ENCODE measurements around the gene SEC24A.
"Not testable (repeated sequence)": the region's sequence is repeated elsewhere in the genome, so short reads cannot be mapped to it uniquely, and the experiment has no call there.

The SEC24A gene

GRCh38 chr5:134741052-134741451 lies 92.5 kb downstream of the SEC24A start:
- Mint-ChIP-seq H3K9me3 (no peaks in the 10 kb centered on the region), H3K27me3 (no peaks in the 10 kb centered on the region), H3K36me3 (peaks cover 3% of the 10 kb centered on the region), H3K4me1 (peaks cover 8% of the 10 kb centered on the region), H3K27ac (no peak overlapping the region), H3K4me3 (no peak overlapping the region)
- ATAC-seq (ENCODE audit: low read depth): no peak
- no peak for DNase-seq (ENCODE audit: low spot score in 2 of 2)

- peaks cover 8% of the 10 kb centered on the region for H3K4me1 Mint-ChIP-seq
- peaks cover 3% of the 10 kb centered on the region for H3K36me3 Mint-ChIP-seq
- no peak for ATAC-seq (ENCODE audit: low read depth)
- no peak overlapping the region for H3K27ac Mint-ChIP-seq
- no peaks in the 10 kb centered on the region for H3K9me3 Mint-ChIP-seq
- H3K4me3 Mint-ChIP-seq: no peak overlapping the region
- DNase-seq (ENCODE audit: low spot score in 2 of 2): no peak
- no peaks in the 10 kb centered on the region for H3K27me3 Mint-ChIP-seq
Measured at GRCh38 chr5:134742134-134742533, 93.5 kb downstream of the SEC24A start.

- ATAC-seq (ENCODE audit: low read depth) (no peak), DNase-seq (ENCODE audit: low spot score in 2 of 2) (no peak)
- no peak overlapping the region for H3K4me3 Mint-ChIP-seq
- H3K27me3 Mint-ChIP-seq: no peaks in the 10 kb centered on the region
- H3K9me3 Mint-ChIP-seq: no peaks in the 10 kb centered on the region
- H3K36me3 Mint-ChIP-seq: peaks cover 3% of the 10 kb centered on the region
- peaks cover 4% of the 10 kb centered on the region for H3K4me1 Mint-ChIP-seq
- H3K27ac Mint-ChIP-seq: peak overlapping the region; percentile 45
Measured at GRCh38 chr5:134749415-134749814, 100.8 kb downstream of the SEC24A start.

- DNase-seq (ENCODE audit: low spot score in 2 of 2) (no peak), ATAC-seq (ENCODE audit: low read depth) (no peak)
- Mint-ChIP-seq H3K4me3 (peak overlapping the region; percentile 99), H3K27ac (peak overlapping the region; percentile 98), H3K4me1 (peaks cover 27% of the 10 kb centered on the region), H3K27me3 (no peaks in the 10 kb centered on the region), H3K36me3 (no peaks in the 10 kb centered on the region), H3K9me3 (no peaks in the 10 kb centered on the region)
Measured at GRCh38 chr5:134758176-134758503, 109.6 kb downstream of the SEC24A start.

- DNase-seq (ENCODE audit: low spot score in 2 of 2) (peak; percentile 90 to 93), ATAC-seq (ENCODE audit: low read depth) (peak; percentile 97)
- Mint-ChIP-seq H3K27me3 (no peaks in the 10 kb centered on the region), H3K4me1 (peaks cover 27% of the 10 kb centered on the region), H3K27ac (peak within 1 kb of the TSS; percentile 98), H3K4me3 (peak within 1 kb of the TSS; percentile 99), H3K36me3 (peaks cover under 1% of the 10 kb centered on the region), H3K9me3 (no peaks in the 10 kb centered on the region)
Measured at GRCh38 chr5:134758504-134759341, 110.1 kb downstream of the SEC24A start, which contains the start of gene DDX46. Gene DDX46 (plus strand): TSS chr5:134758779. CDS start chr5:134758939, 160 bp downstream.

DNA sequence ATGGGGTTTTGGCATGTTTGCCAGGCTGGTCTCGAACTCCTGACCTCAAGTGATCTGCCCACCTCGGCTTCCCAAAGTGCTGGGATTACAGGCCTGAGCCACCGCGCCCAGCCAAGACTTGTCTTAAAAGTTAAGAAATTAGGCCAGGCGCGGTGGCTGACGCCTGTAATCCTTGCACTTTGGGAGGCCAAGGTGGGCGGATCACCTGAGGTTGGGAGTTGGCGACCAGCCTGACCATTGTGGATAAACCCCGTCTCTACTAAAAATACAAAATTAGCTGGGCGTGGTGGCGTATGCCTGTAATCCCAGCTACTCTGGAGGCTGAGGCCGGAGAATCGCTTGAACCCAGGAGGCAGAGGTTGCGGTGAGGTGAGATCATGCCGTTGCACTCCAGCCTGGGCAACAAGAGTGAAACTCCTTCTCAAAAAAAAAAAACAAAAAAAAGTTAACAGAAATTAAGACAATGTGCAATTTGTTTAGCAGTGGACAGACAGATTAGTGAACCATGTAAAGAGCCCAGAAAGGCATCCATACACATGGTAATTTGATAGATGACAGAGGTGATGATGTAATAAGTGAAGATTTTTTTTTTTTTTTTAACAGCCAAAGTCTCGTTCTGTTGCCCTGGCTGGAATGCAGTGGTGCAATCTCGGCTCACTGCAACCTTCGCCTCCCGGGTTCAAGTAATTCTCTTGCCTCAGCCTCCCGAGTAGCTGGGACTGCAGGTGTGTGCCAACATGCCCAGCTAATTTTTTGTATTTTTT lies 119.1 kb downstream of the SEC24A start:
- peaks cover 20% of the 10 kb centered on the region for H3K36me3 Mint-ChIP-seq
- not testable (repeated sequence) for DNase-seq (ENCODE audit: low spot score in 2 of 2); H3K27ac Mint-ChIP-seq; H3K4me3 Mint-ChIP-seq; H3K9me3 Mint-ChIP-seq; ATAC-seq (ENCODE audit: low read depth); H3K4me1 Mint-ChIP-seq; H3K27me3 Mint-ChIP-seq

DNA sequence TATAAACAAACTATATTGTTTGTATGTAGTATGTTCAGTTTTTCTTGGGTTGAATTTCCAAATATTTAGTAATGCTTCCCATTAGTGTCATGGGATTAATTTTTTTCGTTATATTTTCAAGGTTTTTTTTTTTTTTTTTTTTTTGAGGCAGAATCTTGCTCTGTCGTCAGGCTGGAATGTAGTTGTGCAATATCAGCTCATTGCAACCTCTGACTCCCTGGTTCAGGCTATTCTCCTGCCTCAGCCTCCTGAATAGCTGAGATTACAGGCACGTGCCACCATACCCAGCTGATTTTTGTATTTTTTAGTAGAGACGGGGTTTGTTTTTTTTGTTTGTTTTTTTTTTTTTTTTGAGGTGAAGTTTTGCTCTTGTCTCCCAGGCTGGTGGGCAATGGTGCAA lies 120.6 kb downstream of the SEC24A start:
- ATAC-seq (ENCODE audit: low read depth): no peak
- peaks cover 22% of the 10 kb centered on the region for H3K36me3 Mint-ChIP-seq
- peaks cover 3% of the 10 kb centered on the region for H3K4me1 Mint-ChIP-seq
- H3K9me3 Mint-ChIP-seq: no peaks in the 10 kb centered on the region
- no peak overlapping the region for H3K4me3 Mint-ChIP-seq
- no peak overlapping the region for H3K27ac Mint-ChIP-seq
- H3K27me3 Mint-ChIP-seq: no peaks in the 10 kb centered on the region
- no peak for DNase-seq (ENCODE audit: low spot score in 2 of 2)

- Mint-ChIP-seq H3K4me3 (no peak overlapping the region), H3K27ac (no peak overlapping the region), H3K9me3 (no peaks in the 10 kb centered on the region), H3K36me3 (peaks cover 24% of the 10 kb centered on the region), H3K27me3 (no peaks in the 10 kb centered on the region), H3K4me1 (peaks cover 4% of the 10 kb centered on the region)
- ATAC-seq (ENCODE audit: low read depth) (no peak), DNase-seq (ENCODE audit: low spot score in 2 of 2) (no peak)
Measured at GRCh38 chr5:134772461-134773125, 124.0 kb downstream of the SEC24A start.

- Mint-ChIP-seq H3K36me3 (peaks cover 21% of the 10 kb centered on the region), H3K27ac (peak overlapping the region; percentile 29)
Measured at GRCh38 chr5:134777366-134777765, 128.8 kb downstream of the SEC24A start.

More at GRCh38 chr5:134777366-134777765, 128.8 kb downstream of the SEC24A start:
- DNase-seq (ENCODE audit: low spot score in 2 of 2) (no peak), ATAC-seq (ENCODE audit: low read depth) (no peak)
- Mint-ChIP-seq H3K4me1 (peaks cover 4% of the 10 kb centered on the region), H3K4me3 (no peak overlapping the region), H3K9me3 (no peaks in the 10 kb centered on the region), H3K27me3 (no peaks in the 10 kb centered on the region)

All from memory B cell (primary cell).